Activated naive CD8-positive, alpha-beta T cell treated with anti-CD3 and anti-CD28 coated beads, Interleukin-2, amount 50 U/mL, for 16 hours (primary cell): ENCODE data around the gene TIGAR.
A peak's percentile ranks its signal among the peaks of the same experiment; 100 is the strongest.

Source experiments
- DNase-seq: peaks from one replicate; pipeline ENCODE4 v3.0.0-alpha.2; 2020; ENCODE audit warnings: low read depth, low spot score

The TIGAR gene

GRCh38 chr12:4320853-4321701, at the start of gene TIGAR:
TSS of gene TIGAR (plus strand) at chr12:4321213. CDS start at chr12:4321272, 59 bp downstream.
- peak; percentile 76 for DNase-seq

DNA sequence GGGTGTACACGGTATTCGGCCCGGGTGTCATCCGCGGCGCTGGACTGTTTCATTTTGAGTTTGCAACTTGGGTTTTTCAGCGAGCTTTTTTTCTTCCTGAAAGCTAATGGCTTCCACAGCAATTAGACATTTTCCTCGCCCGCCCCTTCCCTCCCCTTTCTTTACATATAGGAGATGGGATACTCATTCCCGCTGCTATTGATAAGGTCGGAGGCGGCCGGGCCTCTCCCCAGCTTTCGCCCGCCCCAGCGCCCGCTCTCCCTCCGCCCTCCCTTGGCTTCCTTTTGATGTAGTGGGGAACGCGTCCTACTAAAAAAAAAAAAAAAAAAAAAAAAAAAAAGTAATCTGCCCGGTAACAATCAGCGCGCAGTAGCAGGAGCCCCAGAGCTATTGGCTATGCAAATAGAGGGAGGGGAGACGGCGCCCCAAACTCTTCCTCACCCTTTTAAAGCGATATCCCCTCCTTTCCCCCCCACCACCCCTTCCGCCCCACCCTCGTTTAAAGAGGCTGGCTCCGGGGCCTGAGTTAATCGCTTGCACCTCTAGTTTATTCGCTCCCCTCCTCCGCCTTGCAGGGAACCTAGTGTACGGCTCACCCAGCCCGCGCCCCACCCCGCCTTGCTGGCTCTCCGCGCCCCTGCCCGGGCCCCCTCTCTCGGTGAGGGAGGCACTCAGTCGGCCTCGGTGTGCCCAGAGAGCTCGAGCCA, 49.1 kb upstream of the TIGAR start:
- DNase-seq = peak; percentile 80

- DNase-seq = peak; percentile 67
These were observed 48.4 kb upstream of the TIGAR start for GRCh38 chr12:4272424-4273272.

DNA sequence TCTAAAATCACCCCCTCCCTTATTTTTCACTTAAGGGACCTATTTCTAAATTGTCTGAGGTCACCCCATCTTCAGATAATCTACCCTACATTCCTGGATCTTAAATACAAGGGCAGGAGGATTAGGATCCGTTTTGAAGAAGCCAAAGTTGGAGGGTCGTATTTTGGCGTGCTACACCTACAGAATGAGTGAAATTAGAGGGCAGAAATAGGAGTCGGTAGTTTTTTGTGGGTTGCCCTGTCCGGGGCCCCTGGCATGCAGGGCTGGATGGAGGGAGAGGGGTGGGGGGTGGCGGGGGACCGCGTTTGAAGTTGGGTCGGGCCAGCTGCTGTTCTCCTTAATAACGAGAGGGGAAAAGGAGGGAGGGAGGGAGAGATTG, 47.8 kb upstream of the TIGAR start:
- DNase-seq = no peak

DNA sequence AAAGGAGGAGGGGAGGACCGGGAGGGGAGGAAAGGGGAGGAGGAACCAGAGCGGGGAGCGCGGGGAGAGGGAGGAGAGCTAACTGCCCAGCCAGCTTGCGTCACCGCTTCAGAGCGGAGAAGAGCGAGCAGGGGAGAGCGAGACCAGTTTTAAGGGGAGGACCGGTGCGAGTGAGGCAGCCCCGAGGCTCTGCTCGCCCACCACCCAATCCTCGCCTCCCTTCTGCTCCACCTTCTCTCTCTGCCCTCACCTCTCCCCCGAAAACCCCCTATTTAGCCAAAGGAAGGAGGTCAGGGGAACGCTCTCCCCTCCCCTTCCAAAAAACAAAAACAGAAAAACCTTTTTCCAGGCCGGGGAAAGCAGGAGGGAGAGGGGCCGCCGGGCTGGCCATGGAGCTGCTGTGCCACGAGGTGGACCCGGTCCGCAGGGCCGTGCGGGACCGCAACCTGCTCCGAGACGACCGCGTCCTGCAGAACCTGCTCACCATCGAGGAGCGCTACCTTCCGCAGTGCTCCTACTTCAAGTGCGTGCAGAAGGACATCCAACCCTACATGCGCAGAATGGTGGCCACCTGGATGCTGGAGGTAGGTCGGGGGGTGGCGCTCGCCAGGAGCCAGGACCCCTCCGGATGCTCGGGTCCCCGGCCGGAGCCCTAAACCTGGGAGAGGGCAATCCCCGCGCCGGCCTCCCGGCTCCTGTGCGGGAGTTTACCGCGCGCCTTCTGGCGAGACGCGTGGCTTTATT, 47.2 kb upstream of the TIGAR start, which contains the start of gene CCND2:
Gene CCND2, plus strand, starts transcription at position 111 of the 744 bp plus-strand sequence. Its CDS starts 279 bp downstream, at position 390.
- peak; percentile 61 for DNase-seq

DNA sequence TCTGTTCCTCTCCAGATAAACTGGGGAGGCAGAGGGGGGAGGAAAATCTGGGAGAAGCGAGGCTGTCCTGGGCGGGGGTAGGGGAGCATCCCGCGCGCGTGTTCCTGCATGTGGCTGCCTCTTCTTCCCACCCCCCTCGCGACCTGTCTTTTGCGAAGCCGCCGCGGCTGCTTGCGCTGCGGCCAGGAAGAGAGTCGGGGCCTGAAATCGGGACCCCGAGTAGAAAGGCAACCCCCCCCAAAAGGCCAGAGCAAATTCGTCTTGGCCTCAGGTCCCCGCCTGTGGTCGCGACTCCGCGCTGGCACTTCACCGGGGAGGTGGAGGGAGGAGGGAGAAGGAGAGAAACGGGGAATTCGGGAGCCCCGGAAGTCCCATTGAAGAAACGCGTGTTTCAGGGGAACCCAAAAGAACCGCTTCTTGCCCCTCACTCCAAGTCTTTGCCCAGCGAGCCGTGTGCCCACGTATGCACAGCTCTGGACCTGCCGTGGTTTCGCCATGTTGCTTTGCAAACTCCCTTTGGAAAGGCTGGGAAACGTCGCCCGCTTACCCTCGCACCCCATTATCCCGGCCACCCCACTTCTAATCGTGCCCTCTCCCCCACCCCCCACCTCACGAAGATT, 46.5 kb upstream of the TIGAR start:
- no peak for DNase-seq

DNA sequence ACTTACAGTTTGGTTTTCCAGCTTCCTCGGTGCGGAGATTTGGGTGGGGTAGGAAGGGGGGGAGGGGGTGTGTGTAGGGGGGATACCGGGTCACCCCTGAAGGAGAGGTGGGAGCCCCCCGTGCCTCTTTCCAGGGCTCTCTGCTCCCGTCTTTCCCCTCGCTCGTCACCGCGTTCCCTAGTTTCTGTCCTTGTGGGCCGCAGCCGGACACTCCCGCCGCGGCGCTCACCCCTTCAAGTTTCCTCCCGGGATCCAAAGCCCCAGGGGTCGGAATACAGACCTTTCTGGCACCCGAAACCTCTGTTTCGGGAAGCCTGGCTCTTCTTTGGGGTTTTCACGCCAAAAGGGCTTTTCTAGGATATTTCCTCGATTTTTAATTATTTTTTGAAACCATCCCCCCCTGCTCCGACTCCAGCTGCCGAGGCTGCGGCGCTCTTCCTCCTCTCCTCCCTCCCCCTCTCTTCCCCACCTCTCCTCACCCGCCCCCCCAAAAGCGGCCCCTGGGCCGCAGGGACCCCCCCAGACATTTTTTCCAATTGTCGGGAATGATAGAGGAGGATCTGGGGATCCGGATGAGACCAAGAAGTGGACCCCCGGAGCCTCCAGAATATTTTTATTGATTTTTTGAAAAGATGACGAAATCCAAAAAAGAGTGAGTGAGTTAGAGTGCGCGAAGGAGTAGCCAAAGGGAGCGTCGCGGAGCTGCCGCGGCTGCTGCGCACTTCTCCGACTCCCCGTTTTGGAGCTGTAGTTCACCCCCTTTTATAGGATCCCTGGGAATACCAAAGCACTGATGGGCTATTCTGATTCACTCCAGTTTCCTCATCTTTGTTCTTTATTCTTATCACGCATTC, 45.8 kb upstream of the TIGAR start:
- DNase-seq = no peak

- DNase-seq = no peak
These were observed 45.1 kb upstream of the TIGAR start for GRCh38 chr12:4275870-4276301.

DNA sequence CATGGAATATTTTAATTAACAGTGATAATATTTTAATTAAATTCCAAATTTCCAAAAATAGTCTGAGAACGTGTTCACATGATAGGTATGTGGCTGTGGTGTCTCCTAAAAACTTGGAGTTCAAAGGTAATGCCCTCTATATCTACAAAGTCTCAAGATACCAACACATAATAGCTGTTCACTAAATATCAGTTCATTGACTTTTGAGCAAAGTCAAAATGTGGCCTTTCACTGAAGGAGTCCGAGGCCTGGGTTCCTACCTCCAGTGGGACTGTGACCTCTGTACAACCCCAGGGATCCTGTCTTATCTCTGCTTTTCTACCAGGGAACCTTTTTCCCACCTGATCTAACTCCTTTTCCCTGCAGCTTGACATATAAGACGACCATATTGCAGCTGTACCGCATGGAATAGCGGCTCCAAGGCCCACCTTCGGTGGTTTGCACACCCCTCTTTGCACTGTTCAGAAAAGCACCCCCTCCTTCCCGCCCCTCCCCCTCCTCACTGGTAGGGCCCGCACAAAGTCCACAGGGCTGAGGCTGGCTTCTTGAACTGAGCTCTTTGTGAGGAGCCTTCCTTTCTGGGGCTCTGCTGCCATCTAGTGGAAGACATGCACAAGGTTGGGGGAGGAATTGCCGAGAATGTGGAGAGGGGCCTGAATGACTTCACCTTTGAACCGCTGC, 44.3 kb upstream of the TIGAR start:
- DNase-seq = peak; percentile 73

- DNase-seq = no peak
These were observed 43.8 kb upstream of the TIGAR start for GRCh38 chr12:4277205-4277543.

DNA sequence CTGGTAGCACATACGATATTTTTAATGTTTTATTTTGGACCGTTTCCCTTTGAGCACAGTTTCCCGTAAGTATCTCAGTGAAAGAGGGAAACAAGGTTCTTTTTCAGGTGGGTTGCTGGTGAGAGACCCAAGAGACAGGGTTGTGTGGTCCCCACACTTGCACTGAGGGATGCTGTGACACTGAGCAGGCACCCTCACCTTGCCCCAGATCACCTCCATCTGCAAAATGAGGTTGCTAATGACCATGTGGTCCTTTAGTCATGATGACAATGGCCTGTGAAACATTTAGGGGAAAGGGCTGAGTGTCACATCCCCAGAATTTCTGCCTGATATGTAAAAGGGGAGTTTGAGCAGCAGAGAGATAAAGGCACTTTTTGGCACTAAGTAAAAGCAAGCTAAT, 43.2 kb upstream of the TIGAR start:
- no peak for DNase-seq

DNA sequence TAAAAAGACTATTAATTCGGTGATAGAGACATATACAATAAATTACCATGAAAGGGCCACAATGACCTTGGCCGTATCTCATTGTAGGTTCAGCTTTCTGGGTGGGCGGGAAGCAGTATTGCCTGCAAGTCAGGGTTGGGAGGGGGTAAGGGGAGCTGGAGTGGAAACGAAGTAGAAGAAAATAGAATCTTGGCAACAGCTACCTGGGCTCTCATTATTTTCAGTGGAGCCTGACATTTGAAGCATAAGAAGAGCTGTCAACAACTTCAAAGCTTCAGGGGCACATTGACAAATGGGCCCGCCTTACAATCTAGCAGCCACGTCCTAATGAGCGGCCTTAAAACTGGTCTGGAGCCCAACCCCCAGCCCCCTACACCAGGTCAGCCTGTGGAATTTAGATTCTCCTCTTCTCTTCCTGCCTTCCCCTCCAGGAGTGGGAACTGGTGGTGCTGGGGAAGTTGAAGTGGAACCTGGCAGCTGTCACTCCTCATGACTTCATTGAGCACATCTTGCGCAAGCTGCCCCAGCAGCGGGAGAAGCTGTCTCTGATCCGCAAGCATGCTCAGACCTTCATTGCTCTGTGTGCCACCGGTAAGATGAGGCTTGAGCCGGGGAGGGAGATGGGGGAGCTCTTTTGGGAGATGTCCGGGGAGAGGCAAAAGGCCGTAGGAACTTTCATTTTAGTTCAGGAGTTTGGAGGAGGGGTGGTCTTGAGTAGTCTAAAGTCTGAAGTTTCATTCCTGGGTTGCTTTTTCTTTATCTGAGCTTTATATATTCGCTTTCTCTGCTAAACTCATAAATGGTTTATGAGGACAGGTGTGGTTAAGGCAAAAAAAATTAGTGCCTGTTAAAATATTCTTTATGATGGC, 42.5 kb upstream of the TIGAR start:
- DNase-seq = no peak

GRCh38 chr12:4279198-4279690, 41.8 kb upstream of the TIGAR start:
- no peak for DNase-seq

DNA sequence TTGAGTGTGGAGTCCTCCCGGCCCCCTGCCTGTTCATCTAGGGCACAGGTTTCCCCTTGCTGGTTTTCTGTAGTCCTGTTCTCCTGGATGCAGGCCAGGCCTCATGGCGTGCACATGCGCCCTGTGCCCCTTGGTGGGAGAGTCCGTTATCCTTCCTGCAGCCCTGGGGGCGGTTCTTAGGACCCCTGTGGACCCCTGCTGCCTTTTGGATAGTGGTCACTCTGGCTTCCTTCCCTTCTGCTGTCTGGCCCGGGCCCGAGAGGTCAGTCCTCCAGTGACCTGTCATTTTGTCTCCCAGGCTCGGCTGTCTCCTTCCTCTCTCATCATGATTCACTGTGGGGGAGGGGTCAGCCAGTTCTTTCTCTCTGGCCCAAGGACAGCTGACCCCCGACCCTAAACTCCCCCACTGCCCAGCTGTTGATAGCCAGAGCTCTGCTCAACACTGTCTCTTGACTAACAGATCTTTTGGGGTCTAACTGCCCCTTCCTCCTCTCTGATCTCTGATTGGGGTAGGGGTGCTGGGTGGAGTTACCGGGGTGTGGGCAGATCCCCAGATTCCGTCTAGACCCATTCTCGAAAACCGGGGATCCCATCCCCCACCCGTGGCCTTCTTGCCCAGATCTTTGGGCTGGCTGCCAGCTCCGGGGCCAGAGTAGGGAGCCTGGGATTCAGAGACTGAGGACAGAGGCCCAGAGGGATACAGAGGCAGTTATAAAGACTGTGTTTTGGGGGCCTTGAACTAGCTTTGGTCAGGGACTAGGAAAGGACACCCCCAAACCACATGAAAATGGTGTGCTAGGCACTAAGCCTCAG, 40.5 kb upstream of the TIGAR start:
- DNase-seq = no peak

DNA sequence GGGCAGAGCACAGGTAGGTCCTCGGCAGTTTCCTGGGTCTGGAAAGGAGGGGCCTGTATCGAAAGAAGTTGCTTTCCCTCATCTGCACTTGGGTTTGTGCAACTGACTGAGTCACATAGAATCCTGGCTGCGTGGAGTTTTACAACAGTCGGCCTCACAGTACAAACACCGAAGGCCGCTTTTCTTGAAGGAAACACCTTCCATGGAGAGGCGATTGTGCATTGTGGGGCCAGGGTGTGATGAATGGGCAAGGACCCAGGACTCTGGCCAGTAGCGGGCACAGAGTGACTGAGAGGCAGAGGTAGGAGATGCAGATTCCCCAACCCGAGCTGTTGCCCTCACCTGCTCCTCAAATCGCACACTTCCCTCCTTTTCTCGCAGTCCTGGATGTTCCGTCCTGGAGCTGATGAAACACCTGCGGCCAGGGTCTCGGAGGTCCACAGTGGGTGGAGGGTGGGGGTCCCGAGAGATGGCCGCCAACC, 39.8 kb upstream of the TIGAR start:
- no peak for DNase-seq

- no peak for DNase-seq
These were observed 38.7 kb upstream of the TIGAR start for GRCh38 chr12:4282103-4282891.
